ENCODE measurements around the gene TTC27. TPM values are rescaled to one million over a fixed set of nuclear protein-coding genes. Genes with fewer than 3 reads are reported as not detected.

Gene TTC27
- total RNA-seq, 2 experiments from 2014 or later = 25.3 to 27.7 TPM

DNA sequence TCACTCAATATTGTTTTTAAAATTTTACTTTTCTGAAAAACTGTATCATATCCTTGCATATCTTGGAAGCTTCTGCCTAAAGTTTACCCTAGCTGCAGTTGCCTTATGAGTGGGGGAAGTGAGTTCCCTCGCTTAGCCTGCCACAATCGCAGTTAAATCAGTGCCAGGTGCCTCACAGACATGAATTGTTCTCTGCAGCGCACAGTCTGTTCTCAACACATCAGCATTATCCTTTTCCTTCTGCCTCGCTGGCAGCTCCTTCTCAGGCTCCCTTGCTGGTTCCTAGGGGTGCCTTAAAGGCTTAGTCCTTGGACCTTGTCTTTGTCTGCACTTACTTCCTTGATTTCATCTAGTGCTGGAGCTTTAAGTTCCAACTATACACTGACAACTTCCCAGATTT is 132.8 kb downstream of the TTC27 start:
- Histone ChIP-seq H3K27ac (ENCODE audit: low read depth, low read length, poor library complexity, severe bottlenecking) (no peak overlapping the region), H3K9me2 (ENCODE audit: insufficient read depth, low read length) (no peaks in the 10 kb centered on the region), H3K9me3 (ENCODE audit: low read length) (no peaks in the 10 kb centered on the region), H3K4me3 (ENCODE audit: low read depth, low read length, poor library complexity, severe bottlenecking) (no peak overlapping the region), H3K79me2 (ENCODE audit: insufficient read depth, low read depth, low read length) (no peaks in the 10 kb centered on the region), H3K36me3 (ENCODE audit: insufficient read depth, low read length) (peaks cover 35% of the 10 kb centered on the region), H3K4me1 (ENCODE audit: insufficient read depth, low read length, poor library complexity, severe bottlenecking) (no peaks in the 10 kb centered on the region), H4K20me1 (ENCODE audit: insufficient read depth, low read length) (no peaks in the 10 kb centered on the region), H2AFZ (ENCODE audit: low read length) (no peak overlapping the region), H3K4me2 (ENCODE audit: low read length) (no peak overlapping the region)
- intact Hi-C loops (cut with micrococcal nuclease; ENCODE audit: unreplicated experiment) = loop anchor here (10.0 kb wide), 1 partner anchor 206 kb away; no protein-coding TSS in a partner anchor
- BruUV-seq (replicated peaks) = no TSS peak
- no peak for DNase-seq (ENCODE audit: low spot score)
- POLR2A ChIA-PET = no interaction called here
- CTCF ChIA-PET (ENCODE audit: unreplicated experiment) = no interaction called here
- no peak for TF ChIP-seq EZH2phosphoT487 (IDR thresholded peaks at IDR 0.05; ENCODE audit: borderline replicate concordance, low read depth, low read length)
- TF ChIP-seq, protein P1, sequence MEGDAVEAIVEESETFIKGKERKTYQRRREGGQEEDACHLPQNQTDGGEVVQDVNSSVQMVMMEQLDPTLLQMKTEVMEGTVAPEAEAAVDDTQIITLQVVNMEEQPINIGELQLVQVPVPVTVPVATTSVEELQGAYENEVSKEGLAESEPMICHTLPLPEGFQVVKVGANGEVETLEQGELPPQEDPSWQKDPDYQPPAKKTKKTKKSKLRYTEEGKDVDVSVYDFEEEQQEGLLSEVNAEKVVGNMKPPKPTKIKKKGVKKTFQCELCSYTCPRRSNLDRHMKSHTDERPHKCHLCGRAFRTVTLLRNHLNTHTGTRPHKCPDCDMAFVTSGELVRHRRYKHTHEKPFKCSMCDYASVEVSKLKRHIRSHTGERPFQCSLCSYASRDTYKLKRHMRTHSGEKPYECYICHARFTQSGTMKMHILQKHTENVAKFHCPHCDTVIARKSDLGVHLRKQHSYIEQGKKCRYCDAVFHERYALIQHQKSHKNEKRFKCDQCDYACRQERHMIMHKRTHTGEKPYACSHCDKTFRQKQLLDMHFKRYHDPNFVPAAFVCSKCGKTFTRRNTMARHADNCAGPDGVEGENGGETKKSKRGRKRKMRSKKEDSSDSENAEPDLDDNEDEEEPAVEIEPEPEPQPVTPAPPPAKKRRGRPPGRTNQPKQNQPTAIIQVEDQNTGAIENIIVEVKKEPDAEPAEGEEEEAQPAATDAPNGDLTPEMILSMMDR (conservative IDR thresholded peaks at IDR 0.05; ENCODE audit: low read length) = no peak

DNA sequence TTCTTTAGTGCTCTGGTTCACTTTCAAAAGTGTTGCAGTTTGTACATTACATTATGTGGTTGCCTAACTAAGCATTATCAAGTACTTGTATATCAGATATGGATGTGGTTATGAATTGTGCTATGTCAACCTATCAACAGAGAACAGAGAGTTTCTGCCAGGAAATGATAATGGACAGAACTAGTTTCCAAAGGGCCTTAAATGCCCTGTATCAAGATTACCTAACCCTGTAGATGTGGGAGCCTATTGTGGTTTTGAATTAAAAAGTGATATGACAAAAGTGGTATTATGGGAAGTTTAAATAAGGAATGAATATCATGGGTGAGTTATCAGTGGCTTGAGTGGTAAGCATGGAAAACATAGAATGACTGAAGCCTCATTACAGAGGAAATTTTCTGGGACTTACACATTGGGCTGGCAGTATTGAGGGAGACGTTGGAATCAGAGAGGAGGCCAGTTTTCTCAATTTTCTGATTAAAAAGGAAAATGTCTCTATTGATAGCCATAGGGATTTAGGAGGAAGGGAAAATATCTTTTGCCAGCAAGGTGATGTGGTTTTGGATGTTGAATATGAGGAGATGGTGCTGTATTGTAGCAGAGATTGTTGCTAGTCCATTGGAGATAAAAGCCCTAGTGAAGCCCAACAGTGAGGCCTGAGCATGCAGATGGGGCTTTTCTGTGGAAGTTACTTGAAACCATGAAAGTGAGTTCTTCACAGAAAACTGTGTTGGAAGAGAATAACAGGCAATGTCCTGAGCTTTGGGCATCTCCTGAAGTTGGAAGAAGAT is 140.7 kb downstream of the TTC27 start:
- DNase-seq (ENCODE audit: low spot score) = no peak
- H3K9me3 ChIP-seq (ENCODE audit: low read length) = no peaks in the 10 kb centered on the region
- TF ChIP-seq EZH2phosphoT487 (IDR thresholded peaks at IDR 0.05; ENCODE audit: borderline replicate concordance, low read depth, low read length) = no peak
- TF ChIP-seq, protein P1 (conservative IDR thresholded peaks at IDR 0.05; ENCODE audit: low read length) = no peak
- ChIA-PET POLR2A (no interaction called here), CTCF (ENCODE audit: unreplicated experiment) (no interaction called here)
- no peaks in the 10 kb centered on the region for H3K79me2 ChIP-seq (ENCODE audit: insufficient read depth, low read depth, low read length)
- intact Hi-C loops (cut with micrococcal nuclease; ENCODE audit: unreplicated experiment) = loop anchor here (10.0 kb wide), 1 partner anchor 214 kb away; no protein-coding TSS in a partner anchor
- peaks cover 12% of the 10 kb centered on the region for H3K4me1 ChIP-seq (ENCODE audit: insufficient read depth, low read length, poor library complexity, severe bottlenecking)
- H3K4me2 ChIP-seq (ENCODE audit: low read length) = no peak overlapping the region
- no TSS peak for BruUV-seq (replicated peaks)
- no peaks in the 10 kb centered on the region for H4K20me1 ChIP-seq (ENCODE audit: insufficient read depth, low read length)
- H3K36me3 ChIP-seq (ENCODE audit: insufficient read depth, low read length) = peaks cover 9% of the 10 kb centered on the region; the same call in 1 of the 2 replicates
- H3K4me3 ChIP-seq (ENCODE audit: low read depth, low read length, poor library complexity, severe bottlenecking) = no peak overlapping the region
- no peaks in the 10 kb centered on the region for H3K9me2 ChIP-seq (ENCODE audit: insufficient read depth, low read length)
- H2AFZ ChIP-seq (ENCODE audit: low read length) = no peak overlapping the region
- no peak overlapping the region for H3K27ac ChIP-seq (ENCODE audit: low read depth, low read length, poor library complexity, severe bottlenecking)

DNA sequence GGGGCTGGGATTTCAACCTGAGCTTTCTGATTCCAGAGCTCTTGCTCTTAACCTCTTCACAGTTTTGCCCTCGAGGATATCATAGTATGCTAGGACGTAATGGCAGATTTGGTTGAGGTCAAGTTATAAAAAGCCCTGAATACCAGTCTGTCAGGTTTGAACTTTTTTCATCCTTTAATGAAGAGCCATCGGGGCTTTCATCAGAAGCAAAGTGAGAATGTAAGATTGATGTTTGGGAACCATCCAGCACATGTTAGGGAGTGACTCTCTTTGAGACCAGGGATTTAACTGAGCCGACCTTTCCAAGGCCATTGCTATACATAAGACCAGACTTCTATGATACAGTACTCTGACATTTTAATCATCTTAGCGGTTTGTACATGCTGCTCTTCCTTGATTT is 142.5 kb downstream of the TTC27 start:
- no peak overlapping the region for H2AFZ ChIP-seq (ENCODE audit: low read length)
- intact Hi-C loops (cut with micrococcal nuclease; ENCODE audit: unreplicated experiment) = loop anchor here (5.0 kb wide), 1 partner anchor 812 kb away; no protein-coding TSS in a partner anchor
- BruUV-seq (replicated peaks) = no TSS peak

More for the DNA sequence above, 142.5 kb downstream of the TTC27 start:
- DNase-seq (ENCODE audit: low spot score) = no peak
- Histone ChIP-seq H3K79me2 (ENCODE audit: insufficient read depth, low read depth, low read length) (no peaks in the 10 kb centered on the region), H3K36me3 (ENCODE audit: insufficient read depth, low read length) (no peaks in the 10 kb centered on the region), H4K20me1 (ENCODE audit: insufficient read depth, low read length) (no peaks in the 10 kb centered on the region), H3K9me3 (ENCODE audit: low read length) (no peaks in the 10 kb centered on the region), H3K27ac (ENCODE audit: low read depth, low read length, poor library complexity, severe bottlenecking) (no peak overlapping the region), H3K4me2 (ENCODE audit: low read length) (no peak overlapping the region), H3K9me2 (ENCODE audit: insufficient read depth, low read length) (no peaks in the 10 kb centered on the region), H3K4me3 (ENCODE audit: low read depth, low read length, poor library complexity, severe bottlenecking) (no peak overlapping the region), H3K4me1 (ENCODE audit: insufficient read depth, low read length, poor library complexity, severe bottlenecking) (peaks cover 14% of the 10 kb centered on the region)
- ChIA-PET CTCF (ENCODE audit: unreplicated experiment) (no interaction called here), POLR2A (interaction anchor here (0.7 to 1.2 kb wide), 2 partner anchors 263 to 602 kb away, joined by 3 read pairs; no protein-coding TSS in a partner anchor)
- no peak for TF ChIP-seq EZH2phosphoT487 (IDR thresholded peaks at IDR 0.05; ENCODE audit: borderline replicate concordance, low read depth, low read length)
- TF ChIP-seq, protein P1 (conservative IDR thresholded peaks at IDR 0.05; ENCODE audit: low read length) = no peak

Data from OCI-LY7 (cell line).